H1 (cell line): ENCODE data around the gene ZNF408. TPM values are rescaled to one million over a fixed set of nuclear protein-coding genes. Genes with fewer than 3 reads are reported as not detected.

Source experiments
- CTCF ChIA-PET: fragments of 300-600 bp; sonication (Branson Sonifier 250); formaldehyde crosslinking; loops from one replicate; lab custom pipeline; 2021; ENCODE audit not compliant: partially characterized antibody; lab: Charles Lee
- POLR2A ChIA-PET: fragments of 300-600 bp; sonication (Branson Sonifier 250); formaldehyde crosslinking; loops from one replicate; lab custom pipeline; 2021; ENCODE audit warnings: inconsistent platforms; ENCODE audit not compliant: partially characterized antibody; lab: Charles Lee
- DNase-seq, 2 experiments: peaks; one replicate each; pipeline versions ENCODE4 v3.0.0 to v3.0.0-alpha.2; 2010 to 2022; ENCODE audit warnings: low spot score in 2 of 2, low read depth in 1 of 2, mixed read lengths in 1 of 2
- FAIRE-seq: peaks from 2 replicates; lab custom pipeline; 2011; peaks lifted over from hg19 to GRCh38; lab: Jason Lieb, UNC
- H2AFZ ChIP-seq: 2 replicates; pipeline ENCODE4 v1.8.1; 2012; ENCODE audit warnings: low read length, inconsistent platforms
- H2AK5ac ChIP-seq: 2 replicates; pipeline ENCODE4 v1.6.1; 2013; ENCODE audit warnings: low read depth, low read length
- H2BK120ac ChIP-seq: replicated peaks from 2 replicates; pipeline ENCODE3; 2013; ENCODE audit warnings: low read depth, low read length, inconsistent platforms
- H2BK12ac ChIP-seq: 2 replicates; pipeline ENCODE4 v1.6.1; 2013; ENCODE audit warnings: low read depth, low read length
- H2BK15ac ChIP-seq: 2 replicates; pipeline ENCODE4 v1.6.1; 2013; ENCODE audit warnings: low read length
- H2BK20ac ChIP-seq: 2 replicates; pipeline ENCODE4 v1.6.1; 2013; ENCODE audit warnings: low read length
- H2BK5ac ChIP-seq: 2 replicates; pipeline ENCODE4 v1.6.1; 2013; ENCODE audit warnings: low read depth, low read length
- H3K14ac ChIP-seq: 2 replicates; pipeline ENCODE4 v1.6.1; 2013; ENCODE audit warnings: inconsistent platforms; ENCODE audit not compliant: insufficient read length
- H3K18ac ChIP-seq: 2 replicates; pipeline ENCODE4 v1.6.1; 2013; ENCODE audit warnings: low read length; ENCODE audit errors: extremely low read depth
- H3K23ac ChIP-seq: 2 replicates; pipeline ENCODE4 v1.6.1; 2013; ENCODE audit warnings: inconsistent platforms; ENCODE audit not compliant: insufficient read length
- H3K23me2 ChIP-seq: 2 replicates; pipeline ENCODE4 v1.6.1; 2013; ENCODE audit warnings: low read depth, low read length
- H3K27ac ChIP-seq: 2 replicates; pipeline ENCODE4 v1.6.1; 2011; ENCODE audit warnings: low read depth, low read length, inconsistent platforms
- H3K27me3 ChIP-seq, 4 experiments: replicated peaks in 1 of 4; 1 replicate in 1 of 4; 2 replicates in 3 of 4; pipeline versions ENCODE4 v1.6.1 to v1.8.1; 2011 to 2013; ENCODE audit warnings: low read length in 3 of 4, mild to moderate bottlenecking in 3 of 4, inconsistent platforms in 2 of 4, mixed read lengths in 2 of 4, moderate library complexity in 1 of 4; ENCODE audit not compliant: control insufficient read depth in 3 of 4, insufficient read depth in 3 of 4; ENCODE audit errors: extremely low read depth in 1 of 4
- H3K36me3 ChIP-seq, 4 experiments: 2 replicates each; pipeline versions ENCODE4 v1.6.1 to v1.8.1; 2011 to 2013; ENCODE audit warnings: mild to moderate bottlenecking in 4 of 4, low read length in 3 of 4, moderate library complexity in 2 of 4, control low read depth in 1 of 4, inconsistent platforms in 1 of 4; ENCODE audit not compliant: insufficient read depth in 4 of 4, control insufficient read depth in 2 of 4
- H3K4ac ChIP-seq: replicated peaks from 2 replicates; pipeline ENCODE3; 2013; ENCODE audit warnings: low read length, low read depth, mixed read lengths, inconsistent platforms; ENCODE audit not compliant: insufficient read length
- H3K4me1 ChIP-seq, 4 experiments: replicated peaks in 1 of 4; 1 replicate in 1 of 4; 2 replicates in 3 of 4; pipeline versions ENCODE4 v1.6.1 to v1.8.1; 2011 to 2013; ENCODE audit warnings: low read length in 3 of 4, inconsistent platforms in 2 of 4, mixed read lengths in 1 of 4; ENCODE audit not compliant: insufficient read depth in 4 of 4, control insufficient read depth in 3 of 4
- H3K4me2 ChIP-seq, 2 experiments: 2 replicates each; pipeline versions ENCODE4 v1.6.1 to v1.8.1; 2011 to 2013; ENCODE audit warnings: low read depth in 2 of 2, low read length in 2 of 2, control low read depth in 1 of 2, inconsistent platforms in 1 of 2, mild to moderate bottlenecking in 1 of 2; ENCODE audit not compliant: insufficient read depth in 1 of 2
- H3K4me3 ChIP-seq, 4 experiments: fragments of 200-600, 300-600 bp in 1 of 4; sonication (generic), shearing (Covaris generic), sonication (Bioruptor Twin) in 1 of 4; 2 replicates each; pipeline versions ENCODE4 v1.5.1 to v1.8.1; 2011 to 2016; ENCODE audit warnings: low read length in 4 of 4, low read depth in 3 of 4, control low read depth in 2 of 4, inconsistent platforms in 2 of 4, mild to moderate bottlenecking in 2 of 4, mixed read lengths in 1 of 4, moderate library complexity in 1 of 4; ENCODE audit not compliant: insufficient read depth in 2 of 4; ENCODE audit errors: extremely low read depth in 1 of 4
- H3K56ac ChIP-seq: replicated peaks from 2 replicates; pipeline ENCODE3; 2013; ENCODE audit warnings: low read depth, mild to moderate bottlenecking, mixed read lengths, low read length, inconsistent platforms; ENCODE audit not compliant: insufficient read length
- H3K79me1 ChIP-seq: 2 replicates; pipeline ENCODE4 v1.6.1; 2013; ENCODE audit warnings: low read depth, low read length, control low read depth
- H3K79me2 ChIP-seq, 2 experiments: 2 replicates each; pipeline versions ENCODE4 v1.6.1 to v1.8.1; 2012 to 2013; ENCODE audit warnings: low read length in 2 of 2, mild to moderate bottlenecking in 2 of 2, inconsistent platforms in 1 of 2; ENCODE audit not compliant: insufficient read depth in 2 of 2, control insufficient read depth in 1 of 2
- H3K9ac ChIP-seq, 4 experiments: replicated peaks in 1 of 4; 1 replicate in 1 of 4; 2 replicates in 3 of 4; pipeline versions ENCODE4 v1.6.1 to v1.8.1; 2011 to 2013; ENCODE audit warnings: low read depth in 3 of 4, low read length in 3 of 4, control low read depth in 2 of 4, mild to moderate bottlenecking in 2 of 4, moderate library complexity in 2 of 4, inconsistent platforms in 1 of 4; ENCODE audit errors: extremely low read depth in 1 of 4
- H3K9me3 ChIP-seq, 2 experiments: 2 replicates each; pipeline versions ENCODE4 v1.6.1 to v1.8.1; 2012 to 2013; ENCODE audit warnings: mild to moderate bottlenecking in 2 of 2, moderate library complexity in 2 of 2, control low read depth in 1 of 2, inconsistent platforms in 1 of 2, low read depth in 1 of 2, low read length in 1 of 2, mixed read lengths in 1 of 2; ENCODE audit not compliant: insufficient read depth in 2 of 2
- H4K20me1 ChIP-seq, 2 experiments: replicated peaks in 1 of 2; 2 replicates each; pipeline versions ENCODE3 to v1.8.1; 2011 to 2013; ENCODE audit warnings: inconsistent platforms in 2 of 2, low read length in 2 of 2, mild to moderate bottlenecking in 1 of 2; ENCODE audit not compliant: insufficient read depth in 2 of 2, control insufficient read depth in 1 of 2
- H4K5ac ChIP-seq: 2 replicates; pipeline ENCODE4 v1.6.1; 2013; ENCODE audit warnings: low read length, low read depth, mixed read lengths, inconsistent platforms; ENCODE audit not compliant: insufficient read length
- H4K8ac ChIP-seq: 2 replicates; pipeline ENCODE4 v1.8.0; 2013; ENCODE audit warnings: mild to moderate bottlenecking, moderate library complexity, low read length, inconsistent platforms; ENCODE audit not compliant: insufficient read depth; ENCODE audit errors: extremely low read depth
- H4K91ac ChIP-seq: replicated peaks from 2 replicates; pipeline ENCODE3; 2013; ENCODE audit warnings: low read length, mixed read lengths, inconsistent platforms; ENCODE audit not compliant: insufficient read length
- BRCA1 ChIP-seq: IDR thresholded peaks from 2 replicates; pipeline ENCODE4 v1.6.1; 2012; ENCODE audit warnings: low read depth, low read length, improper control_type of control experiment
- CEBPB ChIP-seq: IDR thresholded peaks from 2 replicates; pipeline ENCODE4 v1.6.1; 2012; ENCODE audit warnings: low read depth, low read length
- CHD2 ChIP-seq: IDR thresholded peaks from 2 replicates; pipeline ENCODE4 v1.6.1; 2012; ENCODE audit warnings: low read length, improper control_type of control experiment
- FOSL1 ChIP-seq: IDR thresholded peaks from 2 replicates; pipeline ENCODE4 v1.6.1; 2011; ENCODE audit warnings: mild to moderate bottlenecking, low read depth, low read length, moderate library complexity; ENCODE audit not compliant: insufficient read depth
- GTF2F1 ChIP-seq: IDR thresholded peaks from 2 replicates; pipeline ENCODE4 v1.6.1; 2012; ENCODE audit warnings: low read depth, low read length, improper control_type of control experiment, borderline replicate concordance
- KDM5A ChIP-seq: fragments of 200-600 bp; IDR thresholded peaks from 2 replicates; pipeline ENCODE4 v1.7.1; 2012; ENCODE audit warnings: mild to moderate bottlenecking, low read length, inconsistent platforms, mixed read lengths
- NANOG ChIP-seq: IDR thresholded peaks from 2 replicates; pipeline ENCODE4 v1.6.1; 2011; ENCODE audit warnings: low read length, low read depth, mild to moderate bottlenecking, inconsistent platforms; ENCODE audit not compliant: insufficient read depth, poor library complexity, severe bottlenecking
- SAP30 ChIP-seq: fragments of 300-600 bp; sonication (generic); IDR thresholded peaks from 2 replicates; pipeline ENCODE4 v1.7.1; 2012; ENCODE audit warnings: low read length, moderate library complexity, mild to moderate bottlenecking, inconsistent platforms; ENCODE audit not compliant: insufficient read depth, insufficient replicate concordance
- TAF1 ChIP-seq: IDR thresholded peaks from 2 replicates; pipeline ENCODE4 v1.6.1; 2011; ENCODE audit warnings: mild to moderate bottlenecking, low read depth, low read length
- WGBS, 2 experiments: shearing (Covaris generic) in 1 of 2; methylation state at CpG; one replicate each; pipeline versions ENCODE4 v1.1.6 to v1.1.7; 2013 to 2015; ENCODE audit warnings: low lambda C conversion rate in 2 of 2, mixed read lengths in 2 of 2, inconsistent platforms in 1 of 2, low coverage in 1 of 2, missing lambda C conversion rate in 1 of 2; ENCODE audit not compliant: insufficient replicate concordance in 2 of 2, insufficient coverage in 1 of 2, insufficient read length in 1 of 2; ENCODE audit errors: extremely low coverage in 1 of 2, missing lambda C conversion rate in 1 of 2; 5-methylcytosine and 5-hydroxymethylcytosine counted together
- polyA plus RNA-seq, 7 experiments: library from polyadenylated mRNA; depleted of rRNA in 3 of 7; stranded (reverse) in 5 of 7; unstranded in 2 of 7; fragments of >200 nt in 5 of 7; fragments of 200-250 nt in 2 of 7; gene quantifications; 1 replicate in 5 of 7; 2 replicates in 1 of 7; 4 replicates in 1 of 7; pipeline versions ENCODE4 v1.2.1 to v1.2.3, GENCODE V29; 2011 to 2013; ENCODE audit warnings: missing spikeins in 2 of 7, mixed read lengths in 2 of 7
- total RNA-seq: library from RNA; stranded (reverse); fragmentation: NEBNext Ultra II Directional; extraction: Animal tissue kit (Norgen Biotek cat#: 25700); gene quantifications from 2 replicates; pipeline ENCODE4 v1.2.1, GENCODE V29; 2021

Gene ZNF408
- total and polyA plus RNA-seq, 2 of the 8 experiments (the other 6 are each of a cell fraction or from before 2014, with no cell fraction given) = 10.7 to 11.0 TPM

DNA sequence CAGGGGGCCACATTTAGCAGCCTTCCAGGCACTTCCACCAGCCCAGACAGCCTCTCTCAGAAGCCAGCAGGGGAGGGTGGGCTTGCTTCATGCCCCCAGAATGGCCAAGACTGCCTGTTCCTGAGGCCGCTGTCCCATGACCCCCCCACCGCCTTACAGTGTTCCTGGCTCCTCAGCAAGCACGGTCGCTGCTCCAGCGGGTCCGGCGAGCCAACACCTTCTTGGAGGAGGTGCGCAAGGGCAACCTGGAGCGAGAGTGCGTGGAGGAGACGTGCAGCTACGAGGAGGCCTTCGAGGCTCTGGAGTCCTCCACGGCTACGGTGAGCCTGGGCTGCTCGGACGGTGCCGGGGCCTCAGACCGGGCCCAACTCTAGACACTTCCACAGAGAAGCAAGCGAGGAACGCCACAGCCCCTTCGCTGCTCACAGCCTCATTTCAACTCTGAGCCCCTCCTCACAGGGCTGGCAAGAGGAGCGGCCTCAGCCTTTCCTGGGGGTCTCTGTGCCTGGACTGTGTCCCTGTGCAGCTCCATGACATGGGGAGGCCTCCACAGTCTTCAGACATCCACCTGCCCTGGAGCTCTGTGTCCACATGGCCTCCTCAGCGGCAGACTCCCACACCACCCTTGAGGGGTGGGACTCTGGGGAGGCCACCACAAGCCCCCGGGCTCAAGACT is 18.9 kb downstream of the ZNF408 start:
- 96% methylated on average over 17 of the region's 25 CpGs; no CpG with 5 or more reads in 1 of the 2 experiments for WGBS, 2 experiments
- H3K23me2 ChIP-seq = no peaks in the 10 kb centered on the region
- H4K5ac ChIP-seq = no peak overlapping the region
- 0 out of 2 replicates have a peak overlapping the region, but pooled peaks have one; percentile 39 for H2BK5ac ChIP-seq
- H4K91ac ChIP-seq = no peak overlapping the region
- no peak overlapping the region for H2BK12ac ChIP-seq
- H2BK20ac ChIP-seq = no peak overlapping the region
- no peak overlapping the region for H3K4me3 ChIP-seq
- no peak overlapping the region for H2AFZ ChIP-seq
- FAIRE-seq (no peak), DNase-seq (no peak)
- no peaks in the 10 kb centered on the region for H3K9me3 ChIP-seq
- no peaks in the 10 kb centered on the region for H4K20me1 ChIP-seq
- no peaks in the 10 kb centered on the region for H3K79me2 ChIP-seq
- H3K27ac ChIP-seq = no peak overlapping the region
- no peak overlapping the region for H3K23ac ChIP-seq
- no peak overlapping the region for H3K56ac ChIP-seq
- H2BK15ac ChIP-seq = no peak overlapping the region
- no peak overlapping the region for H3K4ac ChIP-seq
- H3K4me2 ChIP-seq = no peak overlapping the region
- H3K27me3 ChIP-seq = no peaks in the 10 kb centered on the region
- H3K4me1 ChIP-seq = peaks cover 0 to 5% (median under 1%) of the 10 kb centered on the region in 4 experiments; a peak in 2 of 7 replicates
- H3K79me1 ChIP-seq = no peaks in the 10 kb centered on the region
- H2AK5ac ChIP-seq = no peak overlapping the region
- H3K36me3 ChIP-seq = no peaks in the 10 kb centered on the region
- H3K18ac ChIP-seq = no peak overlapping the region
- peak overlapping the region; percentile 91 for H4K8ac ChIP-seq
- no peak overlapping the region for H2BK120ac ChIP-seq
- CTCF ChIA-PET = interaction anchor here (0.6 to 1.6 kb wide), 5 partner anchors 11 to 433 kb away, joined by 3 to 6 read pairs (median 3); no protein-coding TSS in a partner anchor
- H3K14ac ChIP-seq = no peak overlapping the region
- POLR2A ChIA-PET = interaction anchor here (0.7 to 4.3 kb wide), 6 partner anchors 10 to 442 kb away, joined by 3 to 21 read pairs (median 3); partner anchors contain the start of genes ARHGAP1 and ZNF408
- no peak overlapping the region for H3K9ac ChIP-seq
- TF ChIP-seq SAP30 = no peak
- no peak for TF ChIP-seq CHD2
- TF ChIP-seq NANOG = no peak
- TF ChIP-seq KDM5A = no peak
- TF ChIP-seq CEBPB = no peak
- TF ChIP-seq TAF1 = no peak
- TF ChIP-seq FOSL1 = no peak
- no peak for TF ChIP-seq GTF2F1
- no peak for TF ChIP-seq BRCA1
